Measurements from ENCODE around the gene SMIM9.

The SMIM9 gene

GRCh38 chrX:154805696-154806091, 28.8 kb downstream of the SMIM9 start:
- peaks cover 31% of the 10 kb centered on the region for H3K4me1 Mint-ChIP-seq (ENCODE audit: low read depth)

DNA sequence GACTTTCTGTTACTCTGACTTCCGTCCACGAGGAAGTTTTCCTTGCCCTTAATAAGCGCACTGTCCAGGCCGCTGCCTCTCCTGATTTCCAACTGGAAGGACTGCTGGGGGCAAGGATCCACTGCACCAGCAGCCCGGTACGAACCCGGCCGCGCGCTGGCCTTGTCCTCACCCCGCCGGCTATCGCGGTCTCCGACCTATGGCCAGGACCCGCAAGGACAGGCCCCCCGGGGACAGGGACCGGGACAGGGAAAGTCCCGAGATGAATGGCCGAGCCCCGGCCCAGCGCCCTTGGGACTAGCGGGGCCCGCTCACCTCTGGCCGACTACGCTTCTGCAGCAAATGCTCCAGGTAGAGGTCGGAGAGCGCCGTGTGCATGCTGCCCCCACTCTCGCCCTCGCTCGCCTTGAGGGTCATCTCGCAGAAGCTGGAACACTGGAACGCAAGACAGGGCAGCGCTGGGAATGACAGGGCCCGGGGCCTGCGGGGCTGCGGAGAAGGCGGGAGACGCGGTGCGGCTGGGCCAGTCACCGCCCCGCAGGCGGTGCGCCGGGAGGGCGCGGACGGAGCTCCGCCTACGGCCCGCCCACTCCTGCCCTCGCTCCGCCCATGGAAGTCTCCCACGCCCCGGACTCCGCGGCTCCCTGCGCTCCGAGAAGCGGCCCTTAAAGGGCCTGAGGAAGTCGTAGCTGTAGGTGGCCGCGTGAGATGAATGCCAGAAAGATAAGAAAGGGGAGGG, 29.3 kb downstream of the SMIM9 start, which contains the start of gene MPP1:
Gene MPP1, minus strand, starts transcription at position 529 of the 739 bp plus-strand sequence. Its CDS starts 112 bp downstream, at position 417.
- Mint-ChIP-seq H3K27me3 (ENCODE audit: low read depth) (no peaks in the 10 kb centered on the region), H3K4me1 (ENCODE audit: low read depth) (peaks cover 36% of the 10 kb centered on the region), H3K9me3 (peaks cover 11% of the 10 kb centered on the region), H3K36me3 (ENCODE audit: low read depth) (peaks cover 4% of the 10 kb centered on the region), H3K27ac (peak within 1 kb of the TSS; percentile 74), H3K4me3 (peak within 1 kb of the TSS; percentile 91)
- DNase-seq (ENCODE audit: low spot score) = peak; percentile 72

More at GRCh38 chrX:154805696-154806091, 28.8 kb downstream of the SMIM9 start:
- H3K27me3 Mint-ChIP-seq (ENCODE audit: low read depth) = no peaks in the 10 kb centered on the region
- peak overlapping the region; percentile 83 for H3K4me3 Mint-ChIP-seq
- no peak for DNase-seq (ENCODE audit: low spot score)
- H3K27ac Mint-ChIP-seq = peak overlapping the region; percentile 62
- peaks cover 11% of the 10 kb centered on the region for H3K9me3 Mint-ChIP-seq
- H3K36me3 Mint-ChIP-seq (ENCODE audit: low read depth) = peaks cover 4% of the 10 kb centered on the region

GRCh38 chrX:154804261-154804956, 30.1 kb downstream of the SMIM9 start:
- peaks cover 11% of the 10 kb centered on the region for H3K9me3 Mint-ChIP-seq
- no peaks in the 10 kb centered on the region for H3K27me3 Mint-ChIP-seq (ENCODE audit: low read depth)
- peaks cover 44% of the 10 kb centered on the region for H3K4me1 Mint-ChIP-seq (ENCODE audit: low read depth)
- H3K4me3 Mint-ChIP-seq = peak overlapping the region; percentile 91
- peak overlapping the region; percentile 74 for H3K27ac Mint-ChIP-seq
- DNase-seq (ENCODE audit: low spot score) = no peak
- H3K36me3 Mint-ChIP-seq (ENCODE audit: low read depth) = peaks cover 4% of the 10 kb centered on the region

GRCh38 chrX:154802947-154803346, 31.5 kb downstream of the SMIM9 start:
- no peak for DNase-seq (ENCODE audit: low spot score)
- Mint-ChIP-seq H3K27ac (peak overlapping the region; percentile 77), H3K4me3 (peak overlapping the region; percentile 91), H3K36me3 (ENCODE audit: low read depth) (peaks cover 7% of the 10 kb centered on the region), H3K9me3 (peaks cover 8% of the 10 kb centered on the region), H3K4me1 (ENCODE audit: low read depth) (peaks cover 56% of the 10 kb centered on the region), H3K27me3 (ENCODE audit: low read depth) (no peaks in the 10 kb centered on the region)

DNA sequence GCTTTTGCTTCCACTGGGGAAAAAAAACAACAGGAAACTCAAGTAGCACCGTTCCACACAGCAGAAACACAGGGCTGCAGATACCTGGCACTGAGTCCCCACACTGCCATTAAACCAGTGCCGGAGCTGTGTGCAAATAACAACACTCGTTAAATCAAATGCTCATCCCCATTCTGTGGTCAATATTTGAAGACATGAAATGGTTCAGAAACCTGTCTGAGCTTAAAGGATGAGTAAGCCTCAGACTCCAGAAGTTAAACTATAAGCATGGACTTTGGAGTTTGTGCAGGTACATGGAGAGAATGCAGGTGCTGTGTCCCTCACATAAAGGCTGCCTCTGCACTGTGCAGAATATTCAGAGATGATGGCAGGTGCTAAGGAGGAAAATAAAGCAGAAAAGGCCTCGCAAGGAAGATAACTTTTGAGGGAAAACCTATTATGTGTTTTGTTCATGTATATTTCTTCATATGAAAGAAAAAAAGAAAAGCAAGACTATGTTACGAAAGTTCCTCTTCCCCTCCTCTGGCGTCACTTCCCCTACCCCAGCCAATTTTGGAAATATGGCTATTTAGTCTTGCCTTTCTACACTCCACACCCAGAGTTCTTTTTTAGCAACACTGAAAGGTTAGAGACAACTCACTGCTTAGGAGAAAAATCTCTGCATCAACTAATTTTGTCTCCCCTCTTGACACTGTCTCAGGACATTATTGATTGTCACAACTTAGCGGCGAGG, 33.8 kb downstream of the SMIM9 start:
- Mint-ChIP-seq H3K36me3 (ENCODE audit: low read depth) (peaks cover 8% of the 10 kb centered on the region), H3K27ac (peak overlapping the region; percentile 92), H3K4me3 (peak overlapping the region; percentile 77), H3K9me3 (no peaks in the 10 kb centered on the region), H3K4me1 (ENCODE audit: low read depth) (peaks cover 69% of the 10 kb centered on the region), H3K27me3 (ENCODE audit: low read depth) (no peaks in the 10 kb centered on the region)
- DNase-seq (ENCODE audit: low spot score) = no peak

DNA sequence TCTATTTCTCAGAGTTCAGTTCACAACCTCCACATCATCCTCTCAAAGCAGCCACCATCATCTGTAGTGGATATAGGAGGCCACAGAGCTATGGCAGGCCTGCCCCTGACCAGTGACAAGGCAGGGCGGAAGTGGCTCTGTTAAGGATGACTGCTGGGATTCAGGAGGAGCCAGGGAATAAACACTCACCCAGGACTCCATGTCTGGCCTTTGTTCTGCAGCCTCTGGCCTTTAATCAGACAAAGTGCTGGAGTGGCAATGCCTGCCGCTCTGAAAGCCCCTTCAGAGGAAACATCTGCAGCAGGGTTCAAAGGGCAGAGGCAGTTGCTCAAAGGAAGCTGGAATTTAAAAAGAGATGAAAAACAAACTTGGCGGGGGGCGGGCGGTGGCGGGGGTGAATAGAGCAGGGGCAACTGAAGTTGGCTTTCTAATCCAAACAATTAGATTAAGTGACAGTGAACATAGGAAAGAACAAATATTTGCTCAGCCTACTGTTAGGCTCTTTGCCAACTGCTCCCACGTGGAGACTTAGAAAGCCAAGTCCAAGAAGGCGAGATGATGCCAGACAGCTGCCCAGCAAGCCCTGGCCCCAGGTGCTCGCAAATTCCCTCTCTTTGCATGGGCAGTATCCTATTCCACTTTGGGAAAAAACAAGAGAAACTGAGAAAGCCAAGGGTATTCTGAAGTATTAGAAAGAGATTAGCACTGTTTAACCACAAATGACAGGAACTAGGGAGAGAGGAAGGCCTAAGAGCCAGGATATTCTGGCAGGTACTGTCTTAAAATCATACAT, 34.7 kb downstream of the SMIM9 start:
- H3K9me3 Mint-ChIP-seq = no peaks in the 10 kb centered on the region
- no peaks in the 10 kb centered on the region for H3K27me3 Mint-ChIP-seq (ENCODE audit: low read depth)
- peaks cover 8% of the 10 kb centered on the region for H3K36me3 Mint-ChIP-seq (ENCODE audit: low read depth)
- DNase-seq (ENCODE audit: low spot score) = no peak
- peak overlapping the region; percentile 92 for H3K27ac Mint-ChIP-seq
- H3K4me3 Mint-ChIP-seq = peak overlapping the region; percentile 77
- peaks cover 71% of the 10 kb centered on the region for H3K4me1 Mint-ChIP-seq (ENCODE audit: low read depth)

DNA sequence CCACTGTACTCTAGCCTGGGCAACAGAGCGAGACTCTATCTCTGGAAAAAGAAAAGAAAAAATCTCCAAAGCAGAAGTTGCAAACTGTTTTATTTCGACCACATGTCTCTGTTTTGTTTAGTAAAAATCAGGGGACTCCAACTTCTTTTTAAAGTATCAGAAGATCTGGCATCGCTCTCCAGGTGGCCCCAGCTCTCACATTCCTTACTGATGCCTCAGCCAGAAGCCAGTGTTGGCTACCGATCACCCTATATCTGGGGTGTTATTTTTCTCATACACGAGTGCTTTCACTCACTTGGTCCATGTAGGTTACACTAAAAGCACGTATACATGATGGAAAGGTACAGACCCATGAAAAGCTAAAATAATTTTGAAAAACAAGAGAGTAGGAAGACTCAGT, 37.5 kb downstream of the SMIM9 start:
- peak overlapping the region; percentile 44 for H3K4me3 Mint-ChIP-seq
- peaks cover 55% of the 10 kb centered on the region for H3K4me1 Mint-ChIP-seq (ENCODE audit: low read depth)
- DNase-seq (ENCODE audit: low spot score) = no peak
- H3K9me3 Mint-ChIP-seq = no peaks in the 10 kb centered on the region
- peaks cover 10% of the 10 kb centered on the region for H3K36me3 Mint-ChIP-seq (ENCODE audit: low read depth)
- no peak overlapping the region for H3K27ac Mint-ChIP-seq
- no peaks in the 10 kb centered on the region for H3K27me3 Mint-ChIP-seq (ENCODE audit: low read depth)

DNA sequence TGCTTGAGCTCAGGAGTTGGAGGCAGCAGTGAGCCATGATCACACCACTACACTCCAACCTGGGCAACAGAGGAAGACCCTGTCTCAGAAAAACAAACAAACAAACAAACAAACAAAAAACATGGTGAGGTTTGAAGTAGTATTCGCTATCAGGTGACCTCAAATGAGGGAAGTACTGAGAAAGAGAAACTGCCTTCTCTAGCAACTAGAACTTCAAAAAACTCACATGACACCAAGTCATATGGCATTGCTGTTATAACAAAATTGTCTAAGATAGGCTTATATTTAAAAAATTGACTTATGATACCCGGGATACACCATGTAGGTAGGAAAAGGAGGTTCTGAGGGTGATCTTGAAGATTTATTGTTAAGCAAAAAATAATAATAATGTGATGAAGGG, 39.4 kb downstream of the SMIM9 start:
- Mint-ChIP-seq H3K4me1 (ENCODE audit: low read depth) (peaks cover 39% of the 10 kb centered on the region), H3K9me3 (no peaks in the 10 kb centered on the region), H3K36me3 (ENCODE audit: low read depth) (peaks cover 12% of the 10 kb centered on the region), H3K27ac (no peak overlapping the region), H3K4me3 (no peak overlapping the region), H3K27me3 (ENCODE audit: low read depth) (no peaks in the 10 kb centered on the region)
- no peak for DNase-seq (ENCODE audit: low spot score)

GRCh38 chrX:154793084-154793795, 41.2 kb downstream of the SMIM9 start:
- Mint-ChIP-seq H3K27ac (no peak overlapping the region), H3K36me3 (ENCODE audit: low read depth) (peaks cover 17% of the 10 kb centered on the region), H3K27me3 (ENCODE audit: low read depth) (no peaks in the 10 kb centered on the region), H3K4me1 (ENCODE audit: low read depth) (peaks cover 23% of the 10 kb centered on the region), H3K4me3 (no peak overlapping the region), H3K9me3 (no peaks in the 10 kb centered on the region)
- no peak for DNase-seq (ENCODE audit: low spot score)

- DNase-seq (ENCODE audit: low spot score) = peak; percentile 25
- Mint-ChIP-seq H3K36me3 (ENCODE audit: low read depth) (peaks cover 18% of the 10 kb centered on the region), H3K4me3 (no peak overlapping the region), H3K27me3 (ENCODE audit: low read depth) (no peaks in the 10 kb centered on the region), H3K9me3 (no peaks in the 10 kb centered on the region), H3K4me1 (ENCODE audit: low read depth) (peaks cover 11% of the 10 kb centered on the region), H3K27ac (no peak overlapping the region)
These were observed 42.5 kb downstream of the SMIM9 start for GRCh38 chrX:154791939-154792338.

DNA sequence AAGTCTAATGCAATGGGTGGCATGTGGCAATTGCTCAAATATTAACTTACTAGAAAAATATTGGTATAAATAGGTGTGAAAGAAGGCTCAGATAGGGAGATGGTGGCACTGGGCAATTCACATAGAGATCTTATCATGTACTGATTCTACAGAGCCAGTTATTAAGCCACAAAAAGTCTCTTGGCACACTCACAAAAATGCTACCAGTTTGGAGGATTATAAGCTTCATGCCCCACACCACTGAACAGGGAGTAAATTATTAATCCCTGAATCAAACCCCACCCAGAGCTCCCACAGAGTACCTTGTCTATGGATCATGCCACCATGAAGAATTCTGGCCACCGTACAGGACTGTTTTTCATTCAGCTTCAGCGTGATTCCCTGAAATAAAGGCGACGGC, 43.0 kb downstream of the SMIM9 start:
- H3K4me3 Mint-ChIP-seq = no peak overlapping the region
- no peaks in the 10 kb centered on the region for H3K9me3 Mint-ChIP-seq
- peaks cover 7% of the 10 kb centered on the region for H3K4me1 Mint-ChIP-seq (ENCODE audit: low read depth)
- H3K27me3 Mint-ChIP-seq (ENCODE audit: low read depth) = no peaks in the 10 kb centered on the region
- peaks cover 16% of the 10 kb centered on the region for H3K36me3 Mint-ChIP-seq (ENCODE audit: low read depth)
- DNase-seq (ENCODE audit: low spot score) = no peak
- H3K27ac Mint-ChIP-seq = no peak overlapping the region

DNA sequence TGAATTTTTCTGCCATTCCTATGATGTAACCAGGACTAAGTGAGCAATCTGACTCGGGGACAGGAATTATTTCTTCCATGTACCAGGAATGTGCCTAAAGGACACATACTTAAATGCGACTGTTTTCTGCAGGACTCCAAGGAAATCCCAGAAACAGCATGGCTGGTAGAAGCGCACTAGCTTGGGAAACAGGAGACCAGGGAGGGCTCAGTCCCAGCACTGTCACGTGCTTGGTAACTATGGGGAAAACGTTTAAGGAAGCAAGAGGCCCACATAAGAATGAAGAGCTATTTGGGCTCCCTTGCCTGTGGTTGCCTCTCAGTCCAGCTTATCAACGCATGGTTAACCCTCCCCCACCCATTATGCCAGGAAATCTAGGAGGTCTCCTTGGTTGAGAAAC, 48.7 kb downstream of the SMIM9 start:
- Mint-ChIP-seq H3K4me3 (no peak overlapping the region), H3K36me3 (ENCODE audit: low read depth) (peaks cover 45% of the 10 kb centered on the region), H3K9me3 (no peaks in the 10 kb centered on the region), H3K27ac (no peak overlapping the region), H3K27me3 (ENCODE audit: low read depth) (no peaks in the 10 kb centered on the region), H3K4me1 (ENCODE audit: low read depth) (peaks cover 20% of the 10 kb centered on the region)
- no peak for DNase-seq (ENCODE audit: low spot score)

Data from T-helper 2 cell treated with Interferon-gamma antibody and Interleukin-4, amounts not matched to agents 5 μg/mL and 100 μg/mL, for 36 hours (primary cell).